Activated CD8-positive, alpha-beta memory T cell treated with anti-CD3 and anti-CD28 coated beads, Interleukin-2, amount 50 U/mL, for 4 hours (primary cell): ENCODE results near the gene NEIL1.
"Not testable (repeated sequence)": the region's sequence is repeated elsewhere in the genome, so short reads cannot be mapped to it uniquely, and the experiment has no call there.

Source experiments
- DNase-seq: peaks from one replicate; pipeline ENCODE4 v3.0.0-alpha.2; 2020

The NEIL1 gene

DNA sequence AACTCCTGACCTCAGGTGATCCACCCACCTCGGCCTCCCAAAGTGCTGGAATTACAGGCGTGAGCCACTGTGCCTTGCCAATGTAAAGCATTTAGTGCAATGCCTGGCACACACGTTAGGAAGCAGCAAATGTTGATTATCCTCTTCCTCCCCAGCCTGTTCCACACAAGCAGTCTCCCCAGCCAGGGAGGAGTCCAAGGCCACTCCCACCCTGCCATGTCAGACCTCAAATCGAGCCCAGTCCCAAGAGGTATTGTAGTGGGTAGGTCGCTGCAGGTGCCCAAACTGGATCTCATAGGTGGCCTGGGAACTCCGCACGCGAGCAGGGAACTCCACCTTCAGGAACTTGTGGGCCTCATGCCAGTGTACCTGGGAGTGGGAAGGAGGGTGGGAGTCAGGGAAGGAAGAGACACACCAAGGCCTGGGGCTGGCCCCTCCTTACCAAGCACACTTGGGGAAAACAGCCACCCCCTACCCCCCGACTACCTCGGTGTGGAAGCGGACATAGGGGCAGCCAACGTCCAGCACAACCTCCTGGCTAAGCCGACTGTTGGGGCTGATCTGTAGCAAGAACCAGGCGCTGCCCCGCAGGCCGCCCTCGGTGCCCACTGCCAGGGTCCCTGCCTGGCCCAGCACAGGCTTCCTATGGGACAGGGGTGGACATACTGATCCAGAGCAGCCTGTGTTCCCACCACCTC, 11.3 kb downstream of the NEIL1 start:
- DNase-seq = no peak

GRCh38 chr15:75358771-75359536, 12.1 kb downstream of the NEIL1 start:
- DNase-seq = no peak

- no peak for DNase-seq
These were observed 12.9 kb downstream of the NEIL1 start for GRCh38 chr15:75359537-75360250.

DNA sequence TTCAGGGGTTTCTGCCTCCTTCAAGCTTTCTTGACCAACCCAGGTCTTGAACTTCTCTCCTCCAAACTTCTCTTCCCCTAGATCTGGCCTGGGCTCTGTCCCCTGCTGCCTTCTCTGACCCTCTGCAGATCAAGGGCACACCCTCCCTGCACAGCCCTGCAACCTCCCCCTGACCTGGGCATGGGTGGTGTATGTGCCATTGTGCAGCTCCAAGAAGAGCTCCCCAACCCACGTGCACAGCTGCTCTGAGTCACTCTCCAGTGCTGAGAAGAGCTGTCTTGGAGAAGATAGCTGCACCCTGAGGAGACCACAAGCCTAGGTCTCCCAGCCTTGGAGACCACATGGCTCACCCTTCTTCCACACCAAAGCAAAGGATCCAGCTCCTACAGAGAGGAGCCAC, 13.6 kb downstream of the NEIL1 start:
- no peak for DNase-seq

DNA sequence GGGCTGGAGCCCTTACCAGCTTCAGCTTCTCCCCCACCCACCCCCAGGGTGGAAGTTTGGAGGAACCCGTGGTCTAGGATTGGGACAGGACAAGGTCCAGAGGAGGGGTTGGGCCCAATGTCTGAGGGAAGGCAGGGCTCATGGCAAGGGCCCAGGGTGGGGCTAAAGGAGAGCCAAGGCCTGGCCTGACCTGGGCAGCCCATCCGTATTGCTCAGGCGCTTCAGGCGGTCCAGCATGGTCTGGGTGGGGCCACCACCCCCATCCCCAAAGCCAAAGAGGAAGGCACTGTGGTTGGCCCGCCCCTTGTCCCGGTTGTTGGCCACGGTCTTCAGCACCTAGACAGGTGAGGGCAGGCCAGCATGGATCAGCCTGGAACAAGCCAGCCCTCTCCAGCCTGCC, 14.0 kb downstream of the NEIL1 start:
- DNase-seq = no peak

DNA sequence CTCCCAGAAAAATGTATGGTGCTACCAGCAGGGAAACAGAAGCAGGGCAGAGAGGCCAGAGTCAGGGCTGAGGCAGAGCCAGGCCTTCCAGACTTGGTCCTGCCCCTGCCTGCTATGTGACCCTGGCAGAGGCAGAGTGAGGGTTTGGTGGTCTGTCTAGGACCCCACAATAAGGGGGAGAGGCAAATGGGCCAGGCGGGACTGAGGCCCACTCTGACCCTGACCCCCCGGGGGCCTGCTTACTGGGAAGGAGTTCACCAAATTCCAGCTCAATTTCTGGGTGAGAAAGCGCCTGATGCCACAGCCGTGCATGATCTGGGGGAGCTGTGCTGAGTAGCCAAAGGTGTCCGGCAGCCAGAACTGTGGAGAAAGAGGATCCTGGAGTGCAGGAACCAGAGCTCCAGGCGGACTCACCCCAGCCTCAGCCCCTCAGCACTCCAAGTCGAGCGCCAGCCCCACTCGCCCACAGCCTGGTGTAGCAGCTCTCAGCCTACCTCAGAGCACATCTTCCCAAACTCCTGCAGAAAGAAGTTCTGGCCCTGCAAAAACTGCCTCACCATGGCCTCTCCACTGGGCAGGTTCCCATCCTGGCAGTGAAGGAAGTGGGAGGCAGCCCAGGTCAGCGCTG, 14.6 kb downstream of the NEIL1 start:
- DNase-seq = no peak

DNA sequence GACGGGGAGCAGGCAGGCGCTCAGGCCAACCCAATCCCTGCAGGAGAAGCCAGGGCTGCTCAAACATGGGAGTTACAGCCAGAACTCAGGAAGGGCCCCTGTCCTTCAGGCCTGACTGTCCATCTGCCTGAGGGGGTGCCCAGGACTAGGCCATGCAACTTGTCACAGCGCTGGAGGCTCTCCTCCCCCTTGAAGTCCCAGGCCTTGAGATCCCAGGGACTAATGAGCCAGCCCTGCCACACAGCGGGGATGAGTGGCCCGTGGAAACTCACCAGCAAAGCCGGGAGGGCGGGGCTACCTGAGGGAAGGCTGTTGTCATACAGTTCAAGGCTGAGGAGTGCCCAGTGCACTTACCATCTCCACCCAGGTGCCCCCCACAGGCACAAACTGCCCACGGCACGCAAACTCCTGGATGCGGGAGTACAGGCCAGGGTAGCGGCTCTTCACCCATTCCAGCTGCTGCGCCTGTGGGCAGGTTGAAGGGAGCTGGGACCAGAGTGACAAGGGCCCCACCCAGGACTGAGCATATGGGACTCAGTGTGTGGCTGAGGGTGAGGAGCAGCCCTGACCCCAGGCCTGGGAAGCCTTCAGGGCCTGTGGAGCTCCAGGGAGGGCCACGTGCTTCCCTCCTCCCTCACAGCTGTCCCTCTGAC, 15.3 kb downstream of the NEIL1 start:
- DNase-seq = no peak

DNA sequence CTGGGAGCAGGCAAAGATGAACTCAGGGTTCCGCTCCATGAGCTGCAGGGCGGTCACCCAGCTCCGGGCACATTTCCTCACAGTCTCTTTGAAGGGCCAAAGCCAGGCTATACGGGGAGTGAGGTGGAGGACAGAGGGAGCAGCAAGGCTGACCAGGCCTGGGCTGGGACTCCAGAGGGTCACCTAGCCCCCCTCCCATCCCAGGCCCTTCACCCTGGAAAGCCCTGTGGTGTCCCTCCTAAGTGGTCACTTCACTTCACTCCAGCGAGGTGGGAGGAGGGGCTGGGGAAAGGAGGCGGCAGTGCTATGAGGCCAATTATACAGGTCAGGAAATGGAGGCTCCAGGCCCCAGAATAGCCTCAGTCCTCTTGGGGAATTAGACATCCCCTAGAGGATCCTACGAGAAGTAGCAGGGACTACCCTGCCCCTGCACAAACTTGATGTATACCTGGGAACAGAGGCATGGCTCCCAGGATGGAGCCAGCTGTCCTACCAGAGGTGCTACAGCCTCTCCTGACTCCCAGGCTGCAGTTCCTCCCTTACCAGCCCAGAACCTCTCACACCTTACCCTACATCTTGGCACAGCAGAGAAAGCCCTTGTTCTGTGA, 15.9 kb downstream of the NEIL1 start:
- no peak for DNase-seq

DNA sequence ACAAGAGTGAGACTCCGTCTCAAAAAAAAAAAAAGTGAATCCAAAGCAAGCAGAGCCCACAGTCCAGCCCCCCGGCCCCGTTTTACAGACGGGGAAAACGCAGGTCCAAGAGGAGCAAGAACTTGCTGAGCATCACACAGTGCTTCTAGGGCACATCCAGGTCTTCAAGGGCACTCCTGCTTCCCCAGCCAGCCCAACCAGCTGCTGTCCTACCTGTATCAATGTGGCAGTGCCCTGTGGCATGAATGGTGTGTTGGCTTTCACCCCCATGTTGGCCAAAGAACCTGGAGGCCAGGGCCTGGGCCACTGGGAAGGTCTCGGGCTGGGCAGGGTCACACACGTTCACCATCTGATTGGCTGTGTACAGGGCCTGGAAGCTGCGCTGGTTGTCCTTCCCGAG, 16.9 kb downstream of the NEIL1 start:
- no peak for DNase-seq

DNA sequence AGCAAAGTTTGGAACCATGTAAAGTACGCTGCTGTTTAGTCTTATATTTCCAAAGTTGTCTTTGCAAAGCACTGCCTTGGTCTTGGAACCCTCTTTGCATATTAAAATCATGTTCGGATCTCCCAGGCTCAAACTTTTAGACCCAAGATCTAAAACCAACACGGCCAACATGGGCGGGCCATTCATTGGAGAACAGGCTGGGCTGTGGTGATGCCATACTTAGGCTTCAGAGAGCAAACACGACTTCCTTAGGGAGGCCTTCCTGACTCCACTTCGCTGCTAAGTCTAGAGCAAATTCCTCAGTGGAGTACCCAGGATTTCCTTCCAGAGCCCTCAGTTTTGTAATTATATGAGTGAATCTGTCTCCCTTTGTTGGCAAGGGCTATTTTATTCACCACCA, 18.0 kb downstream of the NEIL1 start:
- DNase-seq = no peak

DNA sequence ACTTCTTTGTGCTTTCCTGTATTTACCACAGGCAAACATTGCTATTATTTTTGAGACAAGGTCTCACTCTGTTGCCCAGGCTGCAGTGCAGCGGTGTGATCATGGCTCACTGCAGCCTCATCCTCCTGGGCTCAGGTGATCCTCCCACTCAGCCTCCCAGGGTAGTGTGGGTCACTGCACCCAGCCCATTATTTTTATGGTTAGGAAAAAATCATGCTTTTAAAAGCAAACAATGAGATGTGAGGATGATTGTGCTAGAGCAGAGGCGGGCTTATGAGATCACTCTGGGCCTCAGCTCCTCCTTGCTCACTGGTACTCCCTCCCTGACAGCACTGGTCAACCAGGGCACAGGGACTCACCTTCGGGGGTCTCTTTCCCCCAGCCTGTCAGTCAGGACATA, 19.3 kb downstream of the NEIL1 start:
- DNase-seq = no peak

- DNase-seq = no peak
These were observed 20.2 kb downstream of the NEIL1 start for GRCh38 chr15:75367006-75367405.

GRCh38 chr15:75367406-75367912, 20.6 kb downstream of the NEIL1 start:
- no peak for DNase-seq

DNA sequence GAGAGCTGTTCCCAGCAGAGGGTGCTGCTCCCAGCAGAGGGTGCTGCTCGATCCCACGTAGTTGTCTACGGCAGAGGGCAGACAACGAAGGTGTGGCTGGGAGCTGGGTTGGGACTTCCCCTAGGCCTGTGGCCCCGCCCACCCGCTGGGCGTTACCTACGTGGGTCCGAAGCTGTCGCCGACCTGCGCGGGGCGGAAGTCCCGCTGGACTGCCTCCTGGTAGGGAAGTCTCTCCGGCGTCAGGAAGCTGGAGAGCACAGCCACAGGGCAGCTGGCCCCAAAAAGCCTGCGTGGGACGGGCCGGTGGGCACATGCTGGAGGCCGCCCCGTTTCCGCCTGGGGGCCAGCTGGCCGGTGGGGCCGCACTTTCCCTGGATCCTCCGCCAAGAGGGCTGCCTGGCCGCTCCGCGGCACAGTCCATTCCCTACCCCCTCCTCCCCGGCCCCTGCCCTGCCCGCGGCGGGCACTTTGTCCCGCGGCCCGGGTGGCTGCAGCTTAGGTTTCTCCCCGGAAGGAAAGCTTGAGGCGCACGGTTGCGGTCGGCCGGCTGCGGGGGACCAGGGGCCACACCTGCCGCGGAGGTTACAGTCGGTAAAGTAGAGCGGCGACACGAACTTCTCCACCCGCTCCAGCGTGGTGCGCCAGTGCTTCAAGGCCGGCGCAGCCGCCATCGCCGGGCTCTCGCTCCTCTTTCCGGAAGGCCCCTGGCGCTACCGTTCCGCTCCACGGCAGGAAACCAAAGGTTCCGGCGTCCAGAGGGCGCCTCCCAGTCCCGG, 21.3 kb downstream of the NEIL1 start, which contains the start of gene MAN2C1:
Gene MAN2C1 (minus strand): TSS at position 695 of the 776 bp plus-strand sequence. CDS start 24 bp downstream, at position 671.
- peak; percentile 92 for DNase-seq

DNA sequence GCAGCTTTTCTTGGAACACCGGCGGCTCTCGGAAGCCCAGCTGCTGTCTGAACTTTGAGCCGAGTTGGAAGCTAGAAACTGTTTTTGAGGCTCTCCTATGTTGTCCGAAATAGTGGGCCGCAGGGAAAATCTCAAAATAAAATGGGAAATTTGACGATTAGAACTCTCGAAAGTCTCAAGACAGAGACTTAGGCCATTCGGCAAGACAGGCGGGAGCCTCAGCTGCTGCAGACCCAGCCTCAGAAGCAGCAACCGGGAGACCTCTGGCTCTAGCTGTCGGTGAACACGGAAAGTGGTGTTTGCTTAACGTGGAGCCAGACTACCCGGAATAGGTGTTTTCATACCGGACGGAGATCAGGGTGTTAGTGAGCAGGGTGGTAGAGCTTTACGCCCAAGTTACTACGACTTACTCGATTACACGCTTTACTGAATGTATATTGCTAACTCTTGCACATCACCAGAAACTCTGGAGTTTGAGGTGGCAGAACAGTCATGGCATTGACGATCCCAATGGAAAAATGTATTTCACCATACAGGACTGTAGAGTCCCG, 21.9 kb downstream of the NEIL1 start:
- DNase-seq = no peak

- no peak for DNase-seq
These were observed 23.2 kb downstream of the NEIL1 start for GRCh38 chr15:75369897-75370581.

DNA sequence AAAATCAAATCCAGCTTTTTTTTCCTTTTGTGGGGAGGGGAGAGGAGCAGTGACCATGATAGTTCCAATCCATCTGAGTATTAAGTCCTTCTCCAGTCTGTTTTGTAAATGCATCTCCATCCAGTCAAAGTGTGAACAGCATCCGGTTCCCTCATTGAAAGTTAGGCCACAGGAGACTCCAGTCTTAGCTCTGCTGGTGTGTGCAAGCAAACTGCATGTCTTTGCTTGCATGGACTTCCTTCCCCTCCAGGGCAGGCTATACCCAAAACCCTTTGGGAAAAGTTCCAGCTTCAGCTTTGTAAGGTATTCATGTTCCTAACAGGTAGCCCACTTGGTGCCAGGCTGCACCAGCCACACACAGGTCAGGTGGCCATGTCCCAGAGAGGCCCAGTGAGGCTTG, 24.6 kb downstream of the NEIL1 start:
- no peak for DNase-seq

DNA sequence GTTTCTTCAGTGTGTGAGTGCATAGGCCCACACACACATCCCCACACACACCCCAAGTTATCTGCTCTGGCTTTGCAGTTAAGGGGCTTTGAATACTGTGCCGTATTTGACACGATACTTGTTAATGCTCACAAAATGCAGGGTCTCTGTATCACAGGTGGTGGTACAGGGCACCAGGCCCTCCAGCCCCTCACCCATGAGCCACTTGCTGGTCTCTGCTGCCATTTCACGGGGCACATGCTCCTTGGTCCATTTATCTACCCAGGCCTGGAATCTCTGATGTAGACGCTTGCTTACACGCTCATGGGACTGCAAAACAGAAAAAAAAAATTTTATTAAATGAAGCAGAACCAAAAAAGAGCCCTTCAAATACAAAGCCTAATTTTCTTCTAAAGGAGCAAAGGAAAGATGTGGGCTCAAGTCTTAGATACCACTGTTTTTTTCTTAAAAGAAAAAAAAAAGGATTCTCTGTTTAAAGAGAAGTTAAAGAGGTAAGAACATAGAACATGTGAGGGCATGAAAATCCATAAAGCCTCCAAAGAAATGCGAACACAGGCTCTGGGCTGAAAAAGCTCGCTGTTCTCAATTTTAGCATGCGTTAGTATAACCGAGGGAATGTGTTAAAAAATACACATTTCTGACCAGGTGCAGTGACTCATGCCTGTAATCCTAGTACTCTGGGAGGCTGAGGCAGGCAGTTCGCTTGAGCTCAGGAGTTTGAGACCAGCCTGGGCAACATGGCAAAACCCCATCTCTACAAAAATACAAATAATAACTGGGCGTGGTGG, 25.3 kb downstream of the NEIL1 start:
- no peak for DNase-seq

DNA sequence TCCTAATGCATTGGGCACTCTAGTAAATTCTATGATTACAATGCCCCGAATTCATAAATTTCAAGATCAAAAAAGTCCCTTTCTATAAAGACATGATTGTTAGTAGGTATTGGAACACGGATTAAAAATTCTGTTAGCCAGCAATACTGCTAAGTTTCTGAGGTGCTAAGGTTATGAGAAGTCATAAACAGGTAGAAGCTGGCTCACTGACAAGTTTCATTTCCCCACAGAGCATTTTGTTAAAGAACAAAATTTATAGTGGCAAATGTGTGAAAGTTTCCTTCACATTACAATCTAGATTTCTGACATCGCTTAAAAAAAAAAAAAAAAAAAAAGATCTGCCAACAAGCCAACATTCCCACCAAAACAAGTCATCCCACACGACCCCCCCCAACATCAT, 33.9 kb downstream of the NEIL1 start:
- DNase-seq = no peak

DNA sequence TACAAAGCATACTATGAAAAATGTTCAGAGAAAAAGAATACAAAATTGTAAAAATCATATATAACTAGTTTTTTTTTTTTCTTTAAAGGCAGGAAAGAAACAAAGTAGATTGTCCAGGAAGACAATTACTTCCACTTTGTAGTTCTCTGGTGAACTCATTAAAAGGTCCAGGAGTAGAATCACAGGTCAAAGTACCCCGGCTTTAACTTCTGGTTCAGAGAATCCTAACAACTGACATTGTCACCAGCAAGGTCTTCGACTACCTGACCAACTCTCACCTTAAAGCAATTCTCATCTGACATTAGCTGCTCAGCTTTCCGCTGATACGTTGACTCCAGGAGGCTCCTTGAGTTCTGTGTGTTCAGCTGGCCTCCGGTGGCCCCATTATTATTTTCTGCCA, 37.1 kb downstream of the NEIL1 start:
- not testable (repeated sequence) for DNase-seq
